ENCODE results near the gene FBXO10.

DNA sequence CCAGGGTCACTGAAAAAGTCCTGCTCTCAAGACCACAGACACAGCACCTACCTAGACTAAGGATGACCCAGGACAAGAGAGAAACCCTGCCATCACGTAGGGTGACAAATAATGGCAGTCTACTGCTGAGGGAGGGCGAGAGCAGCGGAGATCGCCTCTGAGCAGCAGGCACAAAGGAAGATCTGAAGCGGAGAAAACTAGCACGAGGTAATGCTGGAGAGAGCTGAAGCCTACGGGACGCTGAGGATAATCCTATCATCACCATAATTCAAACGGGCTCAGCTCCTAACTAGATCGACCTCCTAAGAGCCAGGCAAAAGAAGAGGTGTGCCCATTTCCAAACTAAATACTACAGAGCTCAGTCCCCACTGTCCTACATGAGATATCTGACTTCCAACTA is 41.3 kb downstream of the FBXO10 start:
- no peak for TF ChIP-seq POLR2A (IDR thresholded peaks at IDR 0.05; ENCODE audit: extremely low read depth, insufficient read length)
- TF ChIP-seq, protein P1, sequence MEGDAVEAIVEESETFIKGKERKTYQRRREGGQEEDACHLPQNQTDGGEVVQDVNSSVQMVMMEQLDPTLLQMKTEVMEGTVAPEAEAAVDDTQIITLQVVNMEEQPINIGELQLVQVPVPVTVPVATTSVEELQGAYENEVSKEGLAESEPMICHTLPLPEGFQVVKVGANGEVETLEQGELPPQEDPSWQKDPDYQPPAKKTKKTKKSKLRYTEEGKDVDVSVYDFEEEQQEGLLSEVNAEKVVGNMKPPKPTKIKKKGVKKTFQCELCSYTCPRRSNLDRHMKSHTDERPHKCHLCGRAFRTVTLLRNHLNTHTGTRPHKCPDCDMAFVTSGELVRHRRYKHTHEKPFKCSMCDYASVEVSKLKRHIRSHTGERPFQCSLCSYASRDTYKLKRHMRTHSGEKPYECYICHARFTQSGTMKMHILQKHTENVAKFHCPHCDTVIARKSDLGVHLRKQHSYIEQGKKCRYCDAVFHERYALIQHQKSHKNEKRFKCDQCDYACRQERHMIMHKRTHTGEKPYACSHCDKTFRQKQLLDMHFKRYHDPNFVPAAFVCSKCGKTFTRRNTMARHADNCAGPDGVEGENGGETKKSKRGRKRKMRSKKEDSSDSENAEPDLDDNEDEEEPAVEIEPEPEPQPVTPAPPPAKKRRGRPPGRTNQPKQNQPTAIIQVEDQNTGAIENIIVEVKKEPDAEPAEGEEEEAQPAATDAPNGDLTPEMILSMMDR (IDR thresholded peaks at IDR 0.05; ENCODE audit: low read depth, low read length): no peak
- TF ChIP-seq, protein P2, sequence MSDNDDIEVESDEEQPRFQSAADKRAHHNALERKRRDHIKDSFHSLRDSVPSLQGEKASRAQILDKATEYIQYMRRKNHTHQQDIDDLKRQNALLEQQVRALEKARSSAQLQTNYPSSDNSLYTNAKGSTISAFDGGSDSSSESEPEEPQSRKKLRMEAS (IDR thresholded peaks at IDR 0.05; ENCODE audit: low read depth, low read length): no peak

Measured in NB4 (cell line).